NCI-H345 treated with DMSO at 0.1 percent for 48 hours (cell line): ENCODE results near the gene BTBD9.
A peak's percentile ranks its signal among the peaks of the same experiment; 100 is the strongest.

Experiments
- DNase-seq: peaks from one replicate; lab custom pipeline; 2025; ENCODE audit not compliant: unreplicated experiment; lab: John Stamatoyannopoulos, UW

BTBD9 gene

DNA sequence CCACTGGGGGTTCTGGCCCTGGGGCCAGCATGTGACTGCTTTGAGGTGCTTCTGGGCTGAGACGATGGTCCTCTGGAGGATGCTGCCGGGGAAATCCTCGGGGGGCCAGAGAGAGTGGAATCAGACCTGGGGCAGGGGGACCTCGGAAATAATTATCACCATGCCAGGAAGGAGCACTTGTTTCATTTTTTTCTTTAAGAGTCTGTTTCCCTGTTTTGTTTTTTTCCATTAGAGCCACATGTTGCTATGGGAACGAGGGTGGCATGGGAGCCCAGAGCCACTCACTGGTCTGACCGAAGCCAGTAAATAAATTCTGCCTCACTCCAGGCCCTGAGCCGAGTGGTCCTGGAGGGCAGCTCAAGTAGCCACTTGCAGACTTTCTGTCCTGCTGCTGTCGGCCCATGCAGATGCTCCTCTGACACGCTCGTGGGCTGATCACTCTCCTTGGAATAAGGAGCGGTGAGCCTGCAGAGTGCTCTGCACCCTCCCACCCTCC is 455.1 kb downstream of the BTBD9 start:
- no peak for DNase-seq

DNA sequence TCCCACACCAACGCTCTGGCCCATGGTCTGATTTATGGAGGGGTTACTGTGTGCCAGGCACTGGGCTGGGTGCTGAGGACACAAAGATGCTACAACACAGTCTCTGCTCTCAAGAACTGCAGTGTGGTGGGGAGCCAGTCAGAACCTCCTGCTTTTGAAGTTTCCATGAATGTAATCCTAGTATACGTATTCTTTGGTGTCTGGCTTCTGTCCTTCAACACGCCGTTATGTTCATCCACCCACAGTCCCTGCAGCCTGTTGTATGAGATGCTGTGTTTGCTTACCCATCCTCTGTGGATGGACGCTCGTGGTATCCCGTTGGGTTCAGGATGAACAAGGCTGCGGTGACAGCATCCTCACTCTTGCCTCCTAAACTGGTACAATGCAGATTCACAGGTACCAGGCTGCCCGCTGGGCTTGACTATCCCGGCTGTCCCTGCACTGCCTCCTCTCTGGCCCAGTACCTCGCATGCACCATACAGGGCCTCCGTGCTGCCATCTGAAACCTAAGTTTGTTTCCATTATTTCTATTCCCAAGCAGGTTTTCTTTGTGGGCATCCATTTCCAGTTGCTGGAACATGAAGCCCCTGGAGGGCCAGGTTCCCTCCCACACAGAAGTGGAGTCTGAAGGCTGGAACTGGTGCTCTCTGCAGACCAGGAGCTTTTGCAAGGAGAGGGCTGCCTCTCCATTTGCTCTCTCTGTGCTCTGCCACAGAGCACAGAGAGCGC is 455.7 kb downstream of the BTBD9 start:
- DNase-seq, result no peak

DNA sequence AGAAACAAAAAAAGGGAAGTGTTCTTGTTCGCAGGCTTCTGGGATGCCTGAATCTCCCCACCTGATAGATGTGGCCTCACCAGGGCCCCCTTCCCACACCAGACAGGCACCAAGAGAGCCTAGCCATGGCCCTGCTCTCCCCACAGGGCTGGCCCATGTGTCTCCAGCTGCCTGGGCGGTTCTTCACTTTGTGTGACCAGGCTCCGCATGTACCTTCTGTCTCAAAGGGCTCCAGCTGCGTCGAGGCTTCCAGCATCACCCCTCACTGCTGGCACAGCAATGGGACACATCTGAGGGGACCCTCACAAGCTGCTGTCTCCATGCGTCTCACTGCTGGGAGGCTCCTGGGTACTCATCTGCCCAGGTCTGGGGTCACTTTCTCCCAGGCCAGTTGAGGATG is 457.3 kb downstream of the BTBD9 start:
- DNase-seq, result no peak

DNA sequence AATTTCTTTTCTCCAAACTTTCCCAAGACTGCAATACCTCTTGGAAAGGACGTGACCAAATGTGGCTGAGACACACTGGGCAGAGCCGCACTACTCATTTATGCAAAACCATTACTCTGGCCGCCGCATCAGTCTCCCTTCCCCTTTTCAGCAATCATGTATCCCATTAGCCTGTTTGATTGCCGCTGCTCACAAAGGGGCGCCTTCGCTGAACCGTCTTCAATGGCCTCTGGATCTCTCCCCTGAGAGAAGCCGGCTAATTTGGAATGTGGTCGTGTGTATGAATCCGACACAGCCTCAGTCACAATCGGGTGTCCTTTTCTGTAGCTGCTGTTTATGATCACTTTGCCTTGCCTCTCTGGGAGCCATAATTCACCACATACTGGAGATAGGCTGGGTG is 459.1 kb downstream of the BTBD9 start:
- no peak for DNase-seq

DNA sequence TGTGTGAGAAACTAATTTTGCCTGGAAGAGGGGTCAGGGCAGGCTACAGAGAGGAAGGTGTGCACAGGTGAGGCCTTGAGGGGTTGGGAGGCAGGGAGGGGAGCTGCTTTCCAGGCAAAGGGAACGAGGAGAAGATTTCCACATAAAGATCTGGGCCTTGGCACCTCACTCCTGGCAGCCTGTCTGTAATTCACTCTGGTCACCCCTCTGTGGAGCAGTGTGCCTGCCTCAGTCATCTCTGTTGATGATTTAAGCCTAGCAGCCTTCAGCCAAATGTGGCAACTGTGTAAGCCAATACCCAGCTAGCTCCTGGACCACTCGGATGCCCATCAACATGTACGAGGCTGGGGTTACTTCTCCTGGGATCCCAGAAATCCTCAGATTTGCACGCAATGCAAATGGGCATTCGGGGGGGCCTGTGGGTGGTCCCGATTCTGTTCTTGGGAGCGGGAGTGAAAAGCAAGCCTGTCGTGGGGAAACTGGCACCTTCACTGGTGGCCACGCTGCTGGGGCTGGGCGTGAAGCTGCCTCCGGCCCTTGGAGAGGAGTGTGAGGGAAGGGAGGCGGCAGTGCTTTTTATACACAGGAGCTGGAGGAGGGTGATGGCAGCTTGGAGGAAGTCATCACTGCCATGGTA is 459.8 kb downstream of the BTBD9 start:
- no peak for DNase-seq

DNA sequence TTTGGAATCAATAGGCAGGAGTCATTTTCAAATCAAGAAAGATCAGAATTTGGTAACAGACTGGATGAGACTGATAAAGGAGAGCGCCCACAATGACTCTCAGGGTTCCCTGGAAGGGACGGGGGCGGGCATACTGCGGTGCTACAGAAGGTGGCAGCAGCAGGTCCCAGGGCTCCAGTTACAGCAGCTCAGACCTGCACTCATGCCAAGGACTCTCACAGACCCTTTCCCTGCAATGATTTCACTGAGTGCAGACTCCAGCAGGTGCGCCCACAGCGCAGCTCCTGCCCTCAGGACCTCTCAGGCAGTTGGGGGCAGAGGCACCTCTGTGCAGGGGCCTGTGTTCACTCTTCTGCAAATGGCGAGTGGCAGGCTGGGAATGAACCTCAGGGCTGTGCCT is 460.4 kb downstream of the BTBD9 start:
- DNase-seq, result no peak

DNA sequence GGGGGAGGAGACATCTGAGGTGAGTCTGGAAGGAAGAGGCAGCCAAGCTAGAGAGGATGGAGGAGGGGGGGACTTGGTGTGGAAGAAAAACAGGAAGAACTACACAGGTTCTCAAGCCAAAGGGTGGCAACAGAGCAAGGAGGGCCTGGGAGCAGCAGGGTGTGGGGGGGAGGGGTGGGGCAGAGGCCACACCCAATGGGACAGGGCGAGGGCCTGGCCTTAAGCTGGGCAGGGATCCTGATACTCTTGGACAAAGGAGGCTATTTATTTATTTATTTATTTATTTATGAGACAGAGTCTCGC is 461.2 kb downstream of the BTBD9 start:
- no peak for DNase-seq

DNA sequence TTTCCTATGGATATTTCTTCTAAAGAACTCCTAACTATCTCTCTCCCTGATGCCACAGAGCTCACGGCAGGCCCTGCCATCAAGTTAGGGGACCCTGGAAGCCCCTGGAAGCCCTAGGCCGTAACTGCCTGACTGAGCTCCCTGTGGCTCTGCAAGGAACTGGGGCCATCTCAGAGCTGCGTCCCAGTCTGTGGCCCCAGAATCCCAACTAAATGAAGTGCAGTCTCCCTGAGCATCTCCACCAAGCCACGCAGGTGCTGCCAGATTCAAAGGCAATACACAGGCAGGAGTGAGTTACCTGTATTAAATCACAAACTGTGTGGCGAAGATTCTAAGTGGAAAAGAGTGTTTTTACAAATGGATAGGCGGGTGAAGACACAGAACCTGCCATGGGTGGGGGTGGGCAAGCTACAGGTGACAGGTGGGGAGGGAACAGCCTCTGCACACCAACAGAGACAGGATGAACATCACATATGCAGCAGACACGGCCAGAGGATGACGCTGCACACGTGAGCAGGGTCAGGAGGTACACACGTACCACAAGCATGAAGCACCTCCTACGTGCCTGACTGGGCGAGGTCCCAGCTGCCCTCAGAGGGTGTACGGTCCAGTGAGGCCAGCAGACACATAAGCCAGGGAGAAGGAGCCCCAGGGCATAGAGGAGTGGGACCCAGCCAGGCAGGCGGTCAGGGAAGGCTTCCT is 461.7 kb downstream of the BTBD9 start:
- DNase-seq, result no peak

DNA sequence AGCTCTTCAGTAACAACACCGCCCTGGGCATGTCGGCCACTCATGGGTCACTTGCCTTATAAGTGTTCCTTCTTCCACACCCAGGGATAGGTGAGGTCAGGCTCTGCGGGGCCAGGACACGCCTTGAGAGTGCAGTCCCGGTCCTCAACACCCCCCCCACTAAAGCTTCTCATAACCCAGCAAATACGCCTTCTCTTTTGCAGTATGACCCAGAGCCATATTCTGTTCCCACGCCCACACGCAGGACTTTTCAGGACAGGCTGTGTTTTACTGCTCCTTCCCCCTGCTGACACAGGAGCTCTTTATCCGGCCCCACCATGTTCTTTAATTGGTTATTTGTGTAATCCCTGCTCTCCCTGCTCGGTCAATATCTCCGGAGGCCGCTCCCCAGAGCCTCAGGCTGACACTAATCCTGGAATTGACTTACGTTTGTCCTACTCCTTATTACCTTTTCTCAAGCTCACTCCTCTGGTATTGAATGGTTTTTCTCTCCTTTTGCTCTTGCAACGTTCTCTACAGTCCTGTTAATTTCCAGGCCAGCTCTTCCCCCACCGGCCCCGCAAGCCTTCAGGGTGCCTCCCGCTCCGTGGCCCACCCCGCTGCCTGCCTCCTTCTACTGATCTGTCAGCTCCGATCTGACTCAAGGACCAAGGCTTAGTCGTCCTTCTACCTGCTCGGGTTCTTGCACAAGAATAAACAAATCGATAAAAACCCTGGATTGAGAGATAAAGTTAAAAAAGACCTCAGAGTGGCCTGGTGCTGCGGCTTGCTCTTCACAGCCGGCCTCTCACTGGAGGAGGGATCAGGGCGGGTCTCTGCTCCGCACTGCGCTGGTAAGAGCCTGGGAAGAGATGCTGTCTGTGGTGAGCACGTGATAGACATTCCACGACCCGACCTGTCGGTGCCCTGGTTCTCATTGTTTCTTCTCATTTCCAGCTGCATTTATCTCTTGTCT is 462.7 kb downstream of the BTBD9 start:
- no peak for DNase-seq

DNA sequence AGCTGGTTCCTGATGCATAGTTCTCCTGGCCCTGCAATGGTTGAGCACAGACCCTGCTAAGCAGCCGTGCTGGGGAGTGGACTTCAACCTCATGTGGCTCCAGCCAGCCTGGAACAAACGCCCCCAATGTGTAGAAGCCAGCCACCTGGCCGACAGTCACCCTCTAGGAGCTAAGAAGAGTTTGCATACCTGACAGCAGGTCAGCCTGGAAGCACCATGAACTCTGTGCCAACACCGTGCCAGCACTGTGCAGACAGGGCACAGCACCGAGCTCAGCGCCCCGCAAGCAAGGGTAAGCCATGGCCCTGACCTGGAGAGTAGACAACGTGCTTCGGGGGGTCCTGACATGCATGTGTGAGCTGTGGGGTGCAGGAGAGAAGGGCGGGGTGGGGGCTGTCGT is 463.9 kb downstream of the BTBD9 start:
- no peak for DNase-seq

DNA sequence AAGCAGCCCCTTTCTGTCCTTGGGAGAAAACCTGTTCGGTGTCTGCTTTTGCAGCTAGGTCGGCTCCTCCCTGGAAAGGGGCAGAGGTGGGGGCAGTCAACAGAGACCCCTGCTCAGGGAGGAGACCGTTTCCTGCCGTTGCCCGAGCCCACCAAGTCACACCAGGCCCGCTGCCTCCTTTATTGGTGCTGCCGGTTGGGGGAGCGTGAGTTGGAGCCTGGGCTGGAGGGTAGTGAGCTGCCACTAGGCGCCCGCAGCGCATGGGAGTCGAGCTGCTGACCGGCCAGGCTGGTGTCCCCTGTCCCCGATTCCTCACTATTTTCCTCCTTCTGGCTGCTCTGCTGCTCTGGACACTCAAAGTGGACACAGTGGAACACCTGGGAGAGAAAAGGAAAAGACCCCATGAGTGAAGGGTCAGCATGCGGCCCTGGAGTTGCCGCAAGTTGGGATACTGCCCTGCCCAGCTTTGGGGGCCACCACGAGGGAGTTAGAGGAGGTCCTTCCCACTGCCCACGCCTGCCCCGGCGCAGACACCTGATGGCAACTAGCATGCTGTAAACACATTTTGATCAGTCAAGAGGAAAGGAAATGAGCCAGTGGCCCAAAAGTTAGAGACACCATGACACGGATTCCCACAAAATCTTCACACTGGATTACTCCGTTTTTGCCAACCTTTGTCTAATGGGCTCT is 464.8 kb downstream of the BTBD9 start:
- DNase-seq, result no peak

DNA sequence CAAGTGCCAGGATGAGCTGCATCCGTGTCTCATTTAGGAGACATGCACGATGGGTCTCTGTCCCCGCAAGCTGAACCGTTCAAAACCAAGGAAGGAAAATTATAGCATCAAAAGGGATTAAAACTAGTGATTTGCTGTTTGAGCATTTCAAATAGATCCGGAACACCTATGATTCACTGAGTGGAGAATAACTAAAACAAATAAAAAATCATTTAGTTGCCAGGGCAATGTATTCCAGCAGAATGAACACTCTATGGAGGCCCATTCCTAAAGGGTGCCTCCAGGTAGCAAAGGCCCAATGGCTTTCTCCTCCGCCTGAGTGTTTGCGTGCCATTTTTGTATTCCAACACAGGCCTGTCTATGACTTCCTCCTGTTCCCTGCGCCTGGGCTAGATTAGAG is 465.4 kb downstream of the BTBD9 start:
- DNase-seq, result no peak

DNA sequence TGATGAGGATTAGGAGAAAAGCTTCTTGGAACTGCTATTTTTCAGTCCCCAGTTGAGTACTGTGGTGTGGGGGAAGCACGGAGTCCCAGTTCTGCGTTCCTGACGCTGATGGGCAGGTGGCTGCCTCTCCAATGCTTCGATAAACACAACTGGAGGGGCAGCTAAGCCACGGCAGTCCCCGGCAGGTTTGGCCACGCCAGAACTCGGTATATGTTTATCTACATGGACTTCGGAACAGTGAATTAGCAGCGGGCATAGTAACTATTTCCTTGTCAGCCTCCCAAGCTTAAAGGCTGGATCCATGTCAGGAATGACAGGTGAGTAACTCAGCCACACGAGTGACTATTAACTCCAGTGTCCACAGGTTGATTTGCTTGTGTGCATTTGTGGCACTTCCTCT is 465.8 kb downstream of the BTBD9 start:
- DNase-seq, result no peak

DNA sequence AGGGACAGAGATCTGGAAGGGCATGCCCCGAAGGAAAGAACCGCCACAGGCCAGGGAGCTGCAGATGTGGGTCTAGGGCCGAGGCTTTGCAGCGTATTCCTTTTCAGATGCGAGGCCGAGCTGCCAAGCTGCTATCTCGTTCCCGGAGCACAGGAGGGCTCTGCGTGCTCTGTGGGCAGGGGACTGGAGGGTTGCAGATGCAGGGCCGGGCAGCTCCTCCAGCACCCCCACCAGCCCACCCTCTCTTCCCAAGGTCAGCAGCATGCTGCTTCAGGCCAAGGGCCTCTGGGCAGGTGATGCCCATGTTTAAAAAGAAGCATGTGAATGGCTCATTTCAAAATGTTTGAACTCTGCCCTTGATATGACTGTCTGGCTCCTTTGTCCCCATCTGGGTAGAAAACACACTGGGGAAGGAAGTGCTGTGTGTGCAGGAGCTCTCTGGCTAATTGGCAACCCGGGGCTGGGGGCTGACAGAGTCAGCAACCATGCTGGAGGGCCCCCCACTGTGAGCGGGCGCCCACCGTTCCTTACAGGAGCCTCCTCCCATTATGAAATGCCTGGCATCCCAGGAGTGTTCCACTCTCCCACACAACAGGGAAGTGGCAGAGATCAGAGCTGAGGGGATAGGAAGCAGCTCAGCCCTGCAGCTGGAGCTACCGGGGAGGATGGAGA is 466.9 kb downstream of the BTBD9 start:
- no peak for DNase-seq

DNA sequence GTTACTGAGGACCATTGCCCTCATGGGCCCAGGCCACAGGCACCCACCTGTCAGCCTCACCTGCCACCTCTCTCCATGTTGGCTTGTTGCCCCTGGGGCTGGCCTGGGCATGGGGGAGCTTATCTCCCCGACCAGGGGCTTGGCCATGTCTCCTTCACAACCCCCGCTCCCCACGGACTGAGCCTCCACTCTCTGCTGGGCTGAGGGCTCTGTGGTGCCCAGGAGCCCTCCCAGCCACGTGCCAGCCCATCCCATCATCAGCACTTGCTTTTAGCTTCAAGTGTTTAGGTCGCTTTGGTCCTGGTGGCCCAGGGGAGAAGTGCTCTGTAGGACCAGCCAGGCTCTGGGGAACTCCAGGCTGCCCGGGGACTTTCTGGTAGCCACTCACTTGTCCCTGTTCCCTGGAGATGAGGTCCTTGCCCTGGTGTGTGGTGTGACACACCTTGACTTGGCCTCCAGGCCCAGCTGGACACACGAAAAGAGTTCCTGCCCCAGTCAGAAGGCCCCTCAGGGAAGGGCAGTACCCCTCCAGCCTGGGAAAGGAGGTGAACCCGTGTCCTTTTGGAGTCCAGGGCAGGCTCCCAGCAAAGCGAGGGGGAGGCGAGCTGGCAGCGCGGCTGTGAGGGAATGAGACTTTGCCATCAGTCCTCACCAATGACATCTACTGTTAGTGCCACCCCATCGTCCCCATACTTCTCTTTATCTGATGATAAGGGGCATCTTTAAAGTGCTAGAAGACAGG is 467.6 kb downstream of the BTBD9 start:
- DNase-seq, result no peak

DNA sequence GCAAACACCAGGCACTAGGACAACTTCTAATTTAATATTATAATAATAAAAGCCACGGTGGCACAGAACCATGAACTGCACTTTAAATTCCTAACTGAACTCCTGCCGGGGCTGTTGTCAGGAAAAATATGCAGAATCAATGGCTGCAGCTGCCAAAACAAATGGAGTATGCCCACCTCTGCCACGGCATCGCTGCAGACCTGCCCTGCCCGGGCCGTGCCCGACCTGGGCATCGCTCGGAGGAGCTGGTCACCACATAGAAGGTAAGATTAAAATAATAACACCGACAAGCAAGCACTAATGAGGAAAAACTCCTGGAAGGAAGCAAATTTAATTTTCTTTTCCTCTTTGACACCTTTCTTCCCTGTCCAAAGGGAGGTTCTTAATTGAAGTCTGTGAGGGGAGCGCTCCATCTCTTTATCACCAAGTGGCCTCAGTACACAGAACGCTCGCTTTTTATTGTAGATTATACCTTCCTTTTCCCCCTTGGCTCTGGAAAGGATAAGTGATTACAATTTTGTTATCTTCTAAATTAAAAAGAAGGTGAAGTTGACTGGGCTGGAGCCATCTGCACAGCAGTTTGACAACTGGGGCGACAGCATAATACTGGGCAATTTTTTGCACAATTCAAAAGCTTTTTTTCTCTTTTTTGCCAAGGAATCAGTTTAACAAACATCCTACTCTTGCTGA is 468.9 kb downstream of the BTBD9 start:
- no peak for DNase-seq

DNA sequence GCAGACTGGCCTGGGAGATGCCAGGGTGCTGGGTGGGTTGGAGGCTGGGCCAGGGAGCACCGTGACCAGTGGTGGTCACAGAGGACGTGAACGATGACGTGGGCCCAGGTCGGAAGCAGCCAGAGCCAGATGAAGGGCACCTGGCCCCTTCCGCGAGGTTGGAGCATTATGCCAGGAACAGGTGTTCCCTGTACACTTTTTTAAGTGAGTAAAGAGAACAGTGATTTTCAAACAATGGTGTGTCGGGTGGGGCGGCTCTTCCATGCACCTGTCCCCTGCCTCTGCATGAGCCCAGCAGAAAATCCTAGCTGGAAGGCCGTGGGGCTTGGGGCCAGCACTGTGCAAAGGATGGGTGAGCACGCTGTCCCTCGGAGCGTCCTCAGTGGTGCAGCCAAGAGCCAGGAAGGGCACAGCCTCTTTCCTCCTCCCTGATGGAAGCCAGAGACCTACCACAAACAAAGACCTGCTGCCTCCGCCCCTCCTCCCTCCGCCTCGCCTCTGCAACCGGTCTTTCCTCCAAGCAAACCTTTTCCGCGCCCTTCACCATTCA is 469.7 kb downstream of the BTBD9 start:
- peak; percentile 72 for DNase-seq

DNA sequence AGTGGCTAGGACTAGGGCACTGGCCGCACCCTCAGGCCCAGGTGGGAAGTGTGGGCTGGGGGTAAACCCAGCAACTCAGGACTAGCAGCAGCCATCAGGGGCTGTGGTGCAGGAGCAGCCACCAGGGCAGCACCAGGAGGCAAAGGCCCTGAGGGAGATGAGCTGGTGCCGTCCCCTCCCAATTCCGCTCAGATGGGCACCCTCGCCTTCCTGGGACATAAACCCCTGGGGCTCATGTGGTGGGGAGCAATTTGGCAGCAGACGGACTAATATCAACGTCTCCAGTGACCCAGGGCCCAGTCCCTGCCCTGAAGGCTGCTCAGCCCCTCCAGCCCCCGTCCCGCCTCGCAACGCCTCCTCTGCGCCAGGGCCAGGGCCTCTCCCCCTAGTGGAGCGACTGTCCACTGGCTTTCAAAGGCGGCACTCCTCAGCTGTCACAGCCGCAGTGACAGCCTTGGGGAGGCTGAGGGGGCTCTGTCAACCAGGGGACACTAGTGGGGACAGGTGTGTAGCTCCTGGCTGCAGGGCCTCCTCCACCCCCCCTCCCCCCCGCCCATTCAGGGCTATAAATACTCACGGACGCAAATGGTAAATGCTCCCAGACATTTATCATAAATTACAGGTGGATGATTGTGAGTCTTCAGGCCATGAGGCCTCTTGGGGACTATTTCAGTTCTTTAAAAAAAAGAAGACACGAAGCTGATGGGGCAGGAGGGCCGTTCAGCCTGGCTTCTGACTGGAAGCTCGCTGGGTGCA is 470.3 kb downstream of the BTBD9 start:
- DNase-seq, result peak; percentile 64
